Prostate gland (tissue), 2 donors: Measurements from ENCODE around the gene FHOD3. TPM values are rescaled to one million over a fixed set of nuclear protein-coding genes. Genes with fewer than 3 reads are reported as not detected.

Source experiments
- DNase-seq: peaks from one replicate; pipeline ENCODE4 v3.0.0-alpha.2; 2019; ENCODE audit warnings: low spot score
- H3K27ac ChIP-seq, 2 donors: fragments of 200-600 bp; sonication (generic); 2 replicates each; pipeline ENCODE4 v1.5.1; 2017 to 2019
- H3K27me3 ChIP-seq: fragments of 200-600 bp; sonication (generic); replicated peaks from 2 replicates; pipeline ENCODE4 v1.5.1; 2019; ENCODE audit not compliant: insufficient read depth
- H3K36me3 ChIP-seq, 2 donors: fragments of 200-600 bp; sonication (generic); 1 replicate in 1 of 2; 2 replicates in 1 of 2; pipeline versions ENCODE4 v1.5.1 to v1.8.1; 2017 to 2019
- H3K4me1 ChIP-seq: fragments of 200-600 bp; sonication (generic); replicated peaks from 2 replicates; pipeline ENCODE4 v1.5.1; 2019
- H3K4me3 ChIP-seq, 2 donors: fragments of 200-600 bp; sonication (generic); 2 replicates each; pipeline ENCODE4 v1.5.1; 2017 to 2019
- H3K9me3 ChIP-seq: fragments of 200-600 bp; sonication (generic); 2 replicates; pipeline ENCODE4 v1.5.1; 2017
- POLR2A ChIP-seq: fragments of 450-650 bp; IDR thresholded peaks from one replicate; pipeline ENCODE4 v1.6.1; 2016; ENCODE audit warnings: antibody characterized with exemption, mild to moderate bottlenecking
- POLR2AphosphoS5 ChIP-seq: sonication (generic); formaldehyde crosslinking; IDR thresholded peaks from one replicate; pipeline ENCODE4 v1.6.1; 2017; ENCODE audit warnings: antibody characterized with exemption
- WGBS: methylation state at CpG from one replicate; pipeline ENCODE4 v1.1.5; 2018; 5-methylcytosine and 5-hydroxymethylcytosine counted together
- intact Hi-C: fragments of 100-400 bp; cut with DNase I; formaldehyde crosslinking; loops from one replicate; pipeline ENCODE4 v1.14.2; 2022
- total RNA-seq, 2 donors: library from RNA; depleted of rRNA; stranded (reverse); fragments of >200 nt; gene quantifications; one replicate each; pipeline ENCODE4 v1.1.0, GENCODE V29; 2016
- TF ChIP-seq, protein P1 (sequence below), 4 experiments: fragments of 200-600 bp in 2 of 4; fragments of 450-650 bp in 2 of 4; sonication (generic) in 2 of 4; IDR thresholded peaks; 1 replicate in 3 of 4; 2 replicates in 1 of 4; pipeline ENCODE4 v1.5.1; 2016 to 2019; ENCODE audit warnings: antibody characterized with exemption in 4 of 4, mild to moderate bottlenecking in 2 of 4, moderate library complexity in 2 of 4

FHOD3 gene
- total RNA-seq, 2 donors from 2014 or later: 25.1 to 52.5 TPM

DNA sequence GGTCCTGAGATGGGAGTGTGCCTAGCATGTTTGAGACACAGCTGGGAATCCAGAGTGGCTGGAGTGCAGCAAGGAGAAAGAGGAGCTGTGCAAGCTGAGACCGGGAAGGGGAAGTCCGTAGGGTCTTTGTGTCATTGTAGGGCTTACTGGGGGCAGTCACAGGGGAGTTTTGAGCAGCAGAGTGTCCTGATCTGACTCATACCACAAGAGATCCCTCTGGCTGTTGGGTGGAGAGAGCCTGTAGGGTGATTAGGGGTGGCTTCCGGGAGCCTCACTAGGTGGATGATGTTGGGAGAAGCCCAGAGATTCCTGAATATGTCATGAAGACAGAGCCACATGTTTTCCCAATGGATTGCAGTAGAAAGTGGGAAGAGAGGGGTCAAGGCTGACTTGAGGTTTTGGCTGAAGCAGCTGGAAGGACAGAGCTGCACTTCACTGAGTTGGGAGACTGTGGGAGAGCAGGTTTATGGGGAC, 30.9 kb downstream of the FHOD3 start:
- intact Hi-C loops: no loop called here
- no peak for DNase-seq
- no peaks in the 10 kb centered on the region for H3K9me3 ChIP-seq
- TF ChIP-seq POLR2AphosphoS5 (no peak), POLR2A (no peak)
- TF ChIP-seq, protein P1, sequence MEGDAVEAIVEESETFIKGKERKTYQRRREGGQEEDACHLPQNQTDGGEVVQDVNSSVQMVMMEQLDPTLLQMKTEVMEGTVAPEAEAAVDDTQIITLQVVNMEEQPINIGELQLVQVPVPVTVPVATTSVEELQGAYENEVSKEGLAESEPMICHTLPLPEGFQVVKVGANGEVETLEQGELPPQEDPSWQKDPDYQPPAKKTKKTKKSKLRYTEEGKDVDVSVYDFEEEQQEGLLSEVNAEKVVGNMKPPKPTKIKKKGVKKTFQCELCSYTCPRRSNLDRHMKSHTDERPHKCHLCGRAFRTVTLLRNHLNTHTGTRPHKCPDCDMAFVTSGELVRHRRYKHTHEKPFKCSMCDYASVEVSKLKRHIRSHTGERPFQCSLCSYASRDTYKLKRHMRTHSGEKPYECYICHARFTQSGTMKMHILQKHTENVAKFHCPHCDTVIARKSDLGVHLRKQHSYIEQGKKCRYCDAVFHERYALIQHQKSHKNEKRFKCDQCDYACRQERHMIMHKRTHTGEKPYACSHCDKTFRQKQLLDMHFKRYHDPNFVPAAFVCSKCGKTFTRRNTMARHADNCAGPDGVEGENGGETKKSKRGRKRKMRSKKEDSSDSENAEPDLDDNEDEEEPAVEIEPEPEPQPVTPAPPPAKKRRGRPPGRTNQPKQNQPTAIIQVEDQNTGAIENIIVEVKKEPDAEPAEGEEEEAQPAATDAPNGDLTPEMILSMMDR (IDR thresholded peaks at IDR 0.05): no peak
- WGBS: 98% methylated on average over 3 of the region's 3 CpGs
- no peaks in the 10 kb centered on the region for H3K4me1 ChIP-seq
- H3K4me3 ChIP-seq: no peak overlapping the region
- H3K36me3 ChIP-seq: no peaks in the 10 kb centered on the region
- H3K27ac ChIP-seq: no peak overlapping the region
- H3K27me3 ChIP-seq: no peaks in the 10 kb centered on the region

- H3K27ac ChIP-seq: no peak overlapping the region
- no peaks in the 10 kb centered on the region for H3K36me3 ChIP-seq
- H3K4me1 ChIP-seq: no peaks in the 10 kb centered on the region
- no peak for DNase-seq
- intact Hi-C loops: no loop called here
- no peaks in the 10 kb centered on the region for H3K27me3 ChIP-seq
- WGBS: 90% methylated on average over 6 of the region's 6 CpGs
- H3K4me3 ChIP-seq: no peak overlapping the region
- H3K9me3 ChIP-seq: no peaks in the 10 kb centered on the region
- TF ChIP-seq POLR2A (no peak), POLR2AphosphoS5 (no peak)
- TF ChIP-seq, protein P1 (IDR thresholded peaks at IDR 0.05): no peak
Measured at GRCh38 chr18:36328916-36329315, 31.4 kb downstream of the FHOD3 start.

- H3K27ac ChIP-seq: no peak overlapping the region
- no peaks in the 10 kb centered on the region for H3K36me3 ChIP-seq
- H3K27me3 ChIP-seq: no peaks in the 10 kb centered on the region
- no peak for DNase-seq
- no peak overlapping the region for H3K4me3 ChIP-seq
- intact Hi-C loops: no loop called here
- H3K4me1 ChIP-seq: no peaks in the 10 kb centered on the region
- TF ChIP-seq, protein P1 (IDR thresholded peaks at IDR 0.05): no peak
- TF ChIP-seq POLR2AphosphoS5 (no peak), POLR2A (no peak)
- 92% methylated on average over 3 of the region's 3 CpGs for WGBS
- H3K9me3 ChIP-seq: no peaks in the 10 kb centered on the region
Measured at GRCh38 chr18:36329684-36330434, 32.3 kb downstream of the FHOD3 start.

- intact Hi-C loops: no loop called here
- no peaks in the 10 kb centered on the region for H3K9me3 ChIP-seq
- no peak overlapping the region for H3K27ac ChIP-seq
- no peaks in the 10 kb centered on the region for H3K36me3 ChIP-seq
- H3K27me3 ChIP-seq: no peaks in the 10 kb centered on the region
- no peaks in the 10 kb centered on the region for H3K4me1 ChIP-seq
- TF ChIP-seq POLR2AphosphoS5: no peak
- no peak for TF ChIP-seq POLR2A
- TF ChIP-seq, protein P1 (IDR thresholded peaks at IDR 0.05): no peak
- WGBS: 96% methylated on average over 6 of the region's 6 CpGs
- DNase-seq: no peak
- H3K4me3 ChIP-seq: no peak overlapping the region
Measured at GRCh38 chr18:36330435-36331052, 33.0 kb downstream of the FHOD3 start.
